GM19023 (cell line): ENCODE data around the gene MAP2K3.
A peak's percentile ranks its signal among the peaks of the same experiment; 100 is the strongest.

Experiments used
- ATAC-seq: cut with Tn5 transposase; IDR thresholded peaks from one replicate; pipeline ENCODE4 v1.9.1; 2021; ENCODE audit warnings: mild to moderate bottlenecking, moderate library complexity; ENCODE audit not compliant: unreplicated experiment

MAP2K3 gene

DNA sequence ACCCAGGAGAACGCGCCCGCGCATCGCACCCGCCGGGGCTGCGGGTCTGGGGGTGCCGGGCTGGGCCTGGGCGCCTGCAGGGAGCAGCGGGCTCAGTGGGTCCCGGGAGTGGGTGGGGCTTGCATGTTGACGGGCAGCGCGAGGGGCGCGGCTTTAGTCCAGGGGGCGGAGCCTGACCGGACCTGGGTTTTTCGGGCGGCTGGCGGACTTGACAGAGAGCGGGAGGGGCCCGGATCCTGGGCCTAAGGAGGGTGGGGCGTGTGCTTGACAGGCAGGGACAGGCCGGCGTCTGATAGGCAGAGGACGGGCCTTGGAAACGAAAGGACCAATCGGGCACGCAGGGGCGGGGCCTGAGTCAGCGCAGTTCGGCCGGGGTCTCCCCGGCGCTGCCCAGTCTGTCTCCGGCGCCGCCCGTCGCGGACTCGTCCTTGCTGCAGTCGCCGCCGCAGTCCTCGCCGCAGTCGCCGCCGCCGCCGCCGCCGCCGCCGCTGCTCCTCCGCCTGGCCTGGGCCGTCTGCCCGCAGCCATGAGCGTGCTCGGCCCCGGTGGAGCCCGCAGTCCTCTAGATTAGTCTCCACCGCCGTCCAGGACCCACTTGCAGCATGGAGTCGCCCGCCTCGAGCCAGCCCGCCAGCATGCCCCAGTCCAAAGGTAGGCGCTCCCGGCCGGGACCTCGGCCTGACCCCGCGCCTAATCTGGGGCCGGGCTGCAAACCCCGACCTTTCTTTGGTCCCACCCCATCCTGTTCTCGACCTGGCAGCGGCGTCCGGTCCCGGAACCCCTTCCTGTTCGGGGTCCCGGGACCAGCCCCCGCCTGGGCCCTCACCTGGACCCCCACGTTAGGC, at the start of gene MAP2K3:
MAP2K3 (plus strand) TSS at position 393 of the 845 bp plus-strand sequence; CDS start at position 603, 210 bp downstream.
- ATAC-seq: peak; percentile 77

- no peak for ATAC-seq
These were observed 48.6 kb upstream of the MAP2K3 start for GRCh38 chr17:21235921-21236320.

GRCh38 chr17:21239680-21240368, 44.7 kb upstream of the MAP2K3 start:
- ATAC-seq: no peak

GRCh38 chr17:21240369-21241055, 44.0 kb upstream of the MAP2K3 start:
- no peak for ATAC-seq

DNA sequence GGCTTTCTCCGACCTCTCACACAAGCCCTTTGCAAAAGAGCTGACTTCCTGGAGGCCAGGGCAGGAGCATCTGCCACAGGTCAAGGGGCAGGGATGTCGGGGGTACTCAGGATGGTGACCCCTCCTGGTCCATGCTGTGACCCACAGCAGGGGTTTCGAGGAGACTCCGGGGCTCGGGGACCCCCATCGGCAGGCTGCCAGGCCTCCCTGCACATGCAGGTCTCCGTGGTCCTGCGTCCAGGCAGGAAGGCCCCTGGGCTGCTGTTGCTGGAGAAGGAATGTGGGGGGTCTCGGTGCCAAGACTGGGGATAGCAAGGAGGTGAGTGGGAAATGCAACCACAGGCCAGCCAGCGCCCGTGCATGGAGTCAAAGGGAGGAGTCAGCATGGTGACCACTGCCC, 42.9 kb upstream of the MAP2K3 start:
- ATAC-seq: no peak

DNA sequence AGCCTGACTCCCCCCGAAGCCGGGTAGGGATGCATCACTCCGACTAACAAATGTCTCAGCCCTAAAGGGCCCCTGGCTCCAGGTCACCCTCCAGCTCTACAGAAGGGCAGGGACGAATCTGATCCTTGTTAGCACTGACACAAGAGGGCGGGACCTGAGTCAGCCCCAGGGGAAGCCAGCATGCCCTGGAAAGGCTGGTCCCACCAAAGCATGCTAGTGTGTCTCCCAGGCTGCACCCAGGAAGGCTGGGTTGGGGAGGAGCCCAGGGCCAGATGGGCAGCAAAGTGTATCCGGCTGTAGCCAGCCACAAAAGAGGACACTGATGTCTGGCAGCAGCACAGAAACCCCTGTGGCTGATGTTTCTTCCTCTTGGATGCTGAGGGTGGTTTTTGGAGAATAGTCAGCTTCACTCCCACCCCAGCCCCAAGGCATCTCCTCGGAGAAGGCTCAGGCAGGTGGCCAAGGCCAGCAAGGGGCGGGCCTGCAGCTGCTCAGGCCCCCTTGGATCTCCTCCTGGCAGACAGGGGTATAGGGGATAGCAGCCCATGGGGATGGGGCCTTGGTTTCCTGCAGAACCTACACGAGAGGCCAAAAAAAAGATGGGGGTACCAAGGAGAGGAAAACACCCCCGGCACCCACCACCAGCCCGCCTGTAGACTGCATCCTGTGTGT, 42.3 kb upstream of the MAP2K3 start:
- no peak for ATAC-seq

GRCh38 chr17:21242780-21243515, 41.6 kb upstream of the MAP2K3 start:
- ATAC-seq: no peak

- no peak for ATAC-seq
These were observed 40.8 kb upstream of the MAP2K3 start for GRCh38 chr17:21243516-21244303.

DNA sequence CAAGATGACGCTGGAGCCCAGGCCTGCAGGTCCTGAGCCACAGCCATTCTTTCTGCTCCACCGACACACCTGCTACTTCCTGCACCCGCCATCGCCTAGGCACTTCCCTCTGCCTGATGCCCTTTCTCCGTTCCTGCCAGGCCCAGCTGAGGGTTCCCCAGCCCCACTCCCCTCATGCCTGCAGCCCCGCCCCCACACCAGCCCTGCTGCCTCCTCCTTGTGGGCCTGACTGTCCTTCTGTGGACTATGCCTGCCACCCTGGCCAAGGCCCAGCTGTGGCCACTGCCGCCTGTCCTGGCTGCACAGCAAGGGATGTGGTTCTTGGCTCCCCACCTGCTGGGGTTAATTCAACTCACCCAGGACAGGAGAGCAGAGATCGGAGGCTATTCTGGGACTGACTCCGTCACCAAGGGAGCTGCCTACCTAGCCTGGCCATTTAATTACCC, 38.8 kb upstream of the MAP2K3 start:
- ATAC-seq: no peak

GRCh38 chr17:21246698-21247097, 37.8 kb upstream of the MAP2K3 start:
- no peak for ATAC-seq

DNA sequence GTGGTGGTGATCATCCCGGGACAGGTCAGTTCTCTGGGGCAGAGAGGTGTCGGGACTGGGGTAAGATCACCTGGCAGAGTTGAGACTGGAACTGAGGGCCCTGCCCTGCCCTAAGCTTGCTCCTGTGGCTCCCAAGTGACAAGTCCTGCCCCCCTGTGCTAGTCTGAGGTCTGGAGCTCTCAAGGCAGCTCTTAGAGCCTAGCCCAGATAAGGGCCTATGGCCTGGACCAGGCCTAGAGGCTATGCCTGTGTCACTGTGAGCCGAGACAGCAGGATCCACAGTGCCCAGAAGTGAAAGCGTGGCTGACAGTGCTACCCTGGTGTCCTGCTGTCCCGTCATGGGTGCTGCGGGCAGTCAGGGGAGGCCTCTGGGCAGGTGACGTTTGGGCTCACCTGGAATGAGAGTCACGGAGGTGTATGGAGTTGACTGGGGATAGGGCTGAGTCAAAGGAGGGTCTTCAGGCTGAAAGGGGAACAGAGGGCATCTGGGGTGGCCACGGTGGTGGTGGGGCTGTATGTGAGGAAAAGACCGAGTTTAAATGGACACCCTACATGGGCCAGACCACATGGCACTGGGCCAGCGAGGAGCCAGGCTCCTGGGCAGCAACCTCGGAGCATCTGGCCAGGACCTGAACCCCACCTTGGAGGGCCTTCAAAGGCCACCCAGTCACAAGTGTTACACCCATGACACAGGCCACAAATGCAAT, 36.8 kb upstream of the MAP2K3 start:
- no peak for ATAC-seq

- ATAC-seq: no peak
These were observed 36.0 kb upstream of the MAP2K3 start for GRCh38 chr17:21248500-21248899.

GRCh38 chr17:21249086-21249795, 35.3 kb upstream of the MAP2K3 start:
- no peak for ATAC-seq

DNA sequence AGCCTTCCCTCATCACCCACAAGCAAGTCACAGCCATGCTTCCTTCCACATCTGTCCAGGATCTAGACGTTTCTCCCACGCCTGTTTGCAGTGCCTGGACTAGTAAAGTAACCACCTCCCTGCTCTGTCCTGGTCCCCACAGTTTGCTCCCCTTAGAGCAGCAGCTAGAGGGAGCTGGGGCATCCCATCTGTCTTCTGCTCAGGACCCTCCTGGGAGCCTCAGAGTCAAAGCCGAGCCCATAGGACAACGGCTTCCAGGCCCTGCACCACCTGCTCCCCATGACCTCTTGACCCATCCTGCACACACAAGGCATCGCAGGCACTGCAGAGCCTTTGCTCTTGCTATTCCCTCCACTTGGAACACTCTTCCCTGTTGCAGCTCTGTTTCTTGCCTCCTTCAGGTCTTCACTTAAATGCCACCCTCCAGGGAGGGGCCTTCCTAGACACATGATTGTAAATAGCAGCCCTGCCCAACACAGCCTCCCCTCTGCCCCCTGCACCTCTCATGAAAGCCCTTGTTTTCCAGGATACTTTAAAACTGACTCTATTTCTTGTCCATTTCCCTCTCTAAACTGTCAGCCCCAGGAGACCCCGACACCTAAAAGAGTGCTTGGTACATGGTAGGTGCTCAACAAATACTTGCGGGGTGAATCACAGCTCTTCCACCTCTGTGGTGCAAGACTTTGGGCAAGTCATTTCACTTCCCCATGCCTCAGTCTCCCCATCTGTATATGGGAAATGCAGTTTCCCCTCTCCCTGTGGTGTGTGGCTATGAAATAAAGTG, 34.4 kb upstream of the MAP2K3 start:
- no peak for ATAC-seq

GRCh38 chr17:21250854-21251253, 33.7 kb upstream of the MAP2K3 start:
- ATAC-seq: no peak

DNA sequence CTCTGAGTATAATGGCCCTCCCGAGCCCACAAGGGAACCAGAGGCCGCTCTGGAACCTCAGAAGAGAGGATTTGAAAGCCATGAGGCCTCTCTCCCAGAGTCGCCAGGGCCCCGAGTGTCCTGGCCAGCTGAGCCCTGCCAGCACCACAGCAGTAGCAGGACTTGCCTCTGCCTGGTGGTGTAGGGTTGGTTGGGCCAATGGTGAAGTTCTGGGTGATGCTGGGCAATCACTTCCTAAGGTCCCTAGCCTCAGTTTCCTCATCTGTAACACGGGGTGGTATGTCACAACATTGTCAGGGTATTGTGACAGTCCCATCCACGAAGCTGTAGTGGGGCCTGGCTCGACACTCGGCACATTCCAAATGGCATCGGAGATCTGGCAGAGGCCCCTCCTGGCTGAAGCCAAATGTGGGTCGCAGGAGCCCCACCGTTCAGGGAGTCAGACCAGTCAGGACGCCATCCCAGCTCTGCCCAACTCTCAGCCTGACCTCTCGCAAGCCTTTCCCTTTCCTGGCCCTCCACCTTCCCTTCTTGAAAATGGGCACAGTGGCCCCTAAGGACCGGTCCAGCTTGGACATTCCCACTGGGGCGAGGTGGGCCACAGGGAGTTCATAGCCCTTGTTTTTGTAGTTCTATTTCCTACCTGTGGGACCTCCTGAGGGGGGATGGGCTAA, 33.0 kb upstream of the MAP2K3 start:
- ATAC-seq: no peak

- ATAC-seq: no peak
These were observed 32.2 kb upstream of the MAP2K3 start for GRCh38 chr17:21252289-21252795.
